GM12891 (cell line): Measurements from ENCODE around the gene MYO19.

ENCODE experiments used
- PAX5 ChIP-seq: IDR thresholded peaks from 2 replicates; pipeline ENCODE4 v1.6.1; 2011; ENCODE audit warnings: low read length, moderate library complexity, mild to moderate bottlenecking; ENCODE audit not compliant: insufficient read depth, severe bottlenecking
- POLR2A ChIP-seq: IDR thresholded peaks from 2 replicates; pipeline ENCODE4 v1.6.1; 2011; ENCODE audit warnings: low read depth, low read length, control low read depth
- POLR2AphosphoS5 ChIP-seq: IDR thresholded peaks from 2 replicates; pipeline ENCODE4 v1.6.1; 2011; ENCODE audit warnings: low read depth, low read length, control low read depth
- SPI1 ChIP-seq: IDR thresholded peaks from 2 replicates; pipeline ENCODE4 v1.6.1; 2011; ENCODE audit warnings: low read depth, low read length, control low read depth
- TAF1 ChIP-seq: IDR thresholded peaks from 2 replicates; pipeline ENCODE4 v1.6.1; 2011; ENCODE audit warnings: low read depth, low read length, control low read depth

GRCh38 chr17:36461330-36462110 is 73.1 kb downstream of the MYO19 start:
- TF ChIP-seq POLR2A (no peak), POLR2AphosphoS5 (no peak), TAF1 (no peak), PAX5 (no peak), SPI1 (no peak)
